ENCODE data around the gene DNASE1L3. TPM values are rescaled to one million over a fixed set of nuclear protein-coding genes. Genes with fewer than 3 reads are reported as not detected.

Gene DNASE1L3
- total and polyA plus RNA-seq, 2 of the 4 experiments (the other 2 are of a cell fraction), result not detected

DNA sequence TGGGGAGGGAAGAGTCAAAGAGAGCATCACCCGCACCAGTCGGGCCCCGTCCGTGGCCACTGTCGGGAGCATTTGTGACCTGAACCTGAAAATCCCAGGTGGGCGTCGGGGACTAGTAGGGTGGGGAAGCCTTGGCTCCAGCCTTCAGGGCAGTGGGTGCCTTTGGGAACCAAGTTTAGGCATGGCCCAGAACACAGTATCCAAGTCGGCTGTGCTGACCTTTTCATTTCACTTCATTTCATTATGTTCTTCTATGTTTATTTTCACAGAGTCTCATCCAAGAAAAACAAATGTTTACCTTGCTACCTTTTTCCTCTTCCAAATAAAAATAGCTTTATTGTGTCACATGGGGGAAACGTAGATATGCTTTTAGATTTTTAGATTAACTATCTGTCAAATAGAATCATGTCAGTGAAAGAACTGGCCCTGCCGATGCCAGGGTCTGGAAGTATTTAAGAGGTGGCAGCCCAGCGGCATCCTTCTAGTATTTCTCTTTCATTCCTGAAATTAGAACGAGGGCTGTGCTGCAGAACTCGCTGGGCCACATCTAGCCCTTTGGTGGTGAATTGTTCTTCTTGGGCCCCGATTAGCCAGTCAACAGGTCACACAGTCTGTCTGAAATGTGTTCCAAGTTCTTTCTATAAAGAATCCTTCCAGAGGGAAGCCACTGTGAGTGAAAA lies 60.5 kb downstream of the DNASE1L3 start:
- Histone ChIP-seq H3K23ac (ENCODE audit: low read depth, low read length) (no peak overlapping the region), H2BK5ac (ENCODE audit: low read depth, low read length, poor library complexity, severe bottlenecking) (no peak overlapping the region), H3K4me2 (ENCODE audit: low read depth, low read length) (no peak overlapping the region), H3K56ac (ENCODE audit: extremely low read depth, insufficient read depth, low read length) (no peak overlapping the region), H2AK5ac (ENCODE audit: low read depth, low read length) (no peak overlapping the region), H3K18ac (ENCODE audit: low read depth, low read length) (no peak overlapping the region), H3K27ac (ENCODE audit: insufficient read depth, low read length) (no peak overlapping the region), H3K9me1 (ENCODE audit: insufficient read depth, low read length) (peaks cover 33% of the 10 kb centered on the region), H3K79me1 (ENCODE audit: low read depth in 1 of 2, low read length in 2 of 2) (peaks cover 25 to 34% of the 10 kb centered on the region in 2 experiments), H3K27me3 (ENCODE audit: control insufficient read depth, insufficient read depth, low read length) (no peaks in the 10 kb centered on the region), H3K36me3 (ENCODE audit: control insufficient read depth, insufficient read depth, low read length) (peaks cover 84% of the 10 kb centered on the region), H3K9ac (ENCODE audit: low read depth, low read length) (no peak overlapping the region), H3K9me3 (ENCODE audit: control insufficient read depth, insufficient read depth, low read length) (no peaks in the 10 kb centered on the region), H4K5ac (ENCODE audit: low read depth, low read length) (no peak overlapping the region), H2BK15ac (ENCODE audit: low read depth, low read length) (no peak overlapping the region), H2BK20ac (ENCODE audit: low read depth, low read length) (no peak overlapping the region), H3K4me3 (ENCODE audit: insufficient read depth, low read depth, low read length) (no peak overlapping the region), H4K8ac (ENCODE audit: low read depth in 2 of 2, low read length in 2 of 2) (no peak overlapping the region), H2BK120ac (ENCODE audit: low read depth, low read length) (no peak overlapping the region), H2AK9ac (replicated peaks; ENCODE audit: low read depth, low read length, poor library complexity) (no peak overlapping the region), H3K14ac (replicated peaks; ENCODE audit: low read depth, low read length) (no peak overlapping the region), H3K4ac (ENCODE audit: low read depth, low read length) (no peak overlapping the region), H4K91ac (ENCODE audit: insufficient read depth, low read depth, low read length) (no peak overlapping the region), H3K4me1 (ENCODE audit: control insufficient read depth, insufficient read depth, low read length) (no peaks in the 10 kb centered on the region), H4K20me1 (ENCODE audit: insufficient read depth, low read length) (peaks cover 6% of the 10 kb centered on the region), H2AFZ (replicated peaks; ENCODE audit: low read length, poor library complexity) (no peak overlapping the region)
- DNase-seq, result no peak
- POLR2A ChIA-PET (ENCODE audit: unreplicated experiment), result no interaction called here
- BruUV-seq (replicated peaks), result no TSS peak
- 94% methylated on average over 6 of the region's 14 CpGs; no CpG with 5 or more reads in 1 of the 2 experiments for WGBS, 2 experiments (ENCODE audit: extremely low coverage in 2 of 2, insufficient read length in 1 of 2)
- TF ChIP-seq RAD21 (IDR thresholded peaks at IDR 0.05; ENCODE audit: low read length), result no peak
- TF ChIP-seq RFX5 (IDR thresholded peaks at IDR 0.05; ENCODE audit: low read depth, low read length), result no peak
- TF ChIP-seq, protein P1, sequence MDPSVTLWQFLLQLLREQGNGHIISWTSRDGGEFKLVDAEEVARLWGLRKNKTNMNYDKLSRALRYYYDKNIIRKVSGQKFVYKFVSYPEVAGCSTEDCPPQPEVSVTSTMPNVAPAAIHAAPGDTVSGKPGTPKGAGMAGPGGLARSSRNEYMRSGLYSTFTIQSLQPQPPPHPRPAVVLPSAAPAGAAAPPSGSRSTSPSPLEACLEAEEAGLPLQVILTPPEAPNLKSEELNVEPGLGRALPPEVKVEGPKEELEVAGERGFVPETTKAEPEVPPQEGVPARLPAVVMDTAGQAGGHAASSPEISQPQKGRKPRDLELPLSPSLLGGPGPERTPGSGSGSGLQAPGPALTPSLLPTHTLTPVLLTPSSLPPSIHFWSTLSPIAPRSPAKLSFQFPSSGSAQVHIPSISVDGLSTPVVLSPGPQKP (IDR thresholded peaks at IDR 0.05; ENCODE audit: borderline replicate concordance, low read depth, low read length), result no peak
- no peak for TF ChIP-seq CHD1 (IDR thresholded peaks at IDR 0.05; ENCODE audit: low read depth, low read length)
- no peak for TF ChIP-seq BHLHE40 (IDR thresholded peaks at IDR 0.05; ENCODE audit: low read depth, low read length)
- no peak for TF ChIP-seq MXI1 (IDR thresholded peaks at IDR 0.05; ENCODE audit: borderline replicate concordance, low read depth, low read length)
- TF ChIP-seq, protein P2, sequence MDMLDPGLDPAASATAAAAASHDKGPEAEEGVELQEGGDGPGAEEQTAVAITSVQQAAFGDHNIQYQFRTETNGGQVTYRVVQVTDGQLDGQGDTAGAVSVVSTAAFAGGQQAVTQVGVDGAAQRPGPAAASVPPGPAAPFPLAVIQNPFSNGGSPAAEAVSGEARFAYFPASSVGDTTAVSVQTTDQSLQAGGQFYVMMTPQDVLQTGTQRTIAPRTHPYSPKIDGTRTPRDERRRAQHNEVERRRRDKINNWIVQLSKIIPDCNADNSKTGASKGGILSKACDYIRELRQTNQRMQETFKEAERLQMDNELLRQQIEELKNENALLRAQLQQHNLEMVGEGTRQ (IDR thresholded peaks at IDR 0.05; ENCODE audit: low read depth, low read length), result no peak
- TF ChIP-seq SMC3 (IDR thresholded peaks at IDR 0.05; ENCODE audit: low read depth, low read length), result no peak
- TF ChIP-seq FOS (IDR thresholded peaks at IDR 0.05; ENCODE audit: low read depth, low read length), result no peak
- TF ChIP-seq, protein P3, sequence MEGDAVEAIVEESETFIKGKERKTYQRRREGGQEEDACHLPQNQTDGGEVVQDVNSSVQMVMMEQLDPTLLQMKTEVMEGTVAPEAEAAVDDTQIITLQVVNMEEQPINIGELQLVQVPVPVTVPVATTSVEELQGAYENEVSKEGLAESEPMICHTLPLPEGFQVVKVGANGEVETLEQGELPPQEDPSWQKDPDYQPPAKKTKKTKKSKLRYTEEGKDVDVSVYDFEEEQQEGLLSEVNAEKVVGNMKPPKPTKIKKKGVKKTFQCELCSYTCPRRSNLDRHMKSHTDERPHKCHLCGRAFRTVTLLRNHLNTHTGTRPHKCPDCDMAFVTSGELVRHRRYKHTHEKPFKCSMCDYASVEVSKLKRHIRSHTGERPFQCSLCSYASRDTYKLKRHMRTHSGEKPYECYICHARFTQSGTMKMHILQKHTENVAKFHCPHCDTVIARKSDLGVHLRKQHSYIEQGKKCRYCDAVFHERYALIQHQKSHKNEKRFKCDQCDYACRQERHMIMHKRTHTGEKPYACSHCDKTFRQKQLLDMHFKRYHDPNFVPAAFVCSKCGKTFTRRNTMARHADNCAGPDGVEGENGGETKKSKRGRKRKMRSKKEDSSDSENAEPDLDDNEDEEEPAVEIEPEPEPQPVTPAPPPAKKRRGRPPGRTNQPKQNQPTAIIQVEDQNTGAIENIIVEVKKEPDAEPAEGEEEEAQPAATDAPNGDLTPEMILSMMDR (conservative IDR thresholded peaks at IDR 0.05; ENCODE audit: low read depth, low read length), result no peak
- no peak for TF ChIP-seq MAZ (IDR thresholded peaks at IDR 0.05; ENCODE audit: borderline replicate concordance, low read depth, low read length)
- TF ChIP-seq NFE2L2 (IDR thresholded peaks at IDR 0.05; ENCODE audit: low read depth, low read length), result no peak
- TF ChIP-seq CEBPB (IDR thresholded peaks at IDR 0.05; ENCODE audit: low read depth, low read length), result no peak
- TF ChIP-seq POLR2A (IDR thresholded peaks at IDR 0.05; ENCODE audit: low read depth, low read length), result no peak
- TF ChIP-seq MAFK (IDR thresholded peaks at IDR 0.05; ENCODE audit: low read depth, low read length), result no peak
- TF ChIP-seq RCOR1 (IDR thresholded peaks at IDR 0.05; ENCODE audit: insufficient replicate concordance, low read length), result no peak
- CTCF ChIA-PET, result interaction anchor here (1.1 kb wide), 1 partner anchor 28 kb away, joined by 3 read pairs; no protein-coding TSS in a partner anchor
- in situ Hi-C loops (cut with MboI; ENCODE audit: low sequenced_read_pairs), result no loop called here
- dilution Hi-C loops (cut with HindIII; ENCODE audit: low sequenced_read_pairs, unreplicated experiment), result no loop called here
- intact Hi-C loops (cut with micrococcal nuclease), result no loop called here
- ATAC-seq (ENCODE audit: low read depth), result no peak

All from IMR-90 (cell line).